GM19452 (cell line): Measurements from ENCODE around the gene TXNRD2.

Experiments
- ATAC-seq: cut with Tn5 transposase; IDR thresholded peaks from one replicate; pipeline ENCODE4 v1.9.1; 2021; ENCODE audit not compliant: unreplicated experiment

The TXNRD2 gene

DNA sequence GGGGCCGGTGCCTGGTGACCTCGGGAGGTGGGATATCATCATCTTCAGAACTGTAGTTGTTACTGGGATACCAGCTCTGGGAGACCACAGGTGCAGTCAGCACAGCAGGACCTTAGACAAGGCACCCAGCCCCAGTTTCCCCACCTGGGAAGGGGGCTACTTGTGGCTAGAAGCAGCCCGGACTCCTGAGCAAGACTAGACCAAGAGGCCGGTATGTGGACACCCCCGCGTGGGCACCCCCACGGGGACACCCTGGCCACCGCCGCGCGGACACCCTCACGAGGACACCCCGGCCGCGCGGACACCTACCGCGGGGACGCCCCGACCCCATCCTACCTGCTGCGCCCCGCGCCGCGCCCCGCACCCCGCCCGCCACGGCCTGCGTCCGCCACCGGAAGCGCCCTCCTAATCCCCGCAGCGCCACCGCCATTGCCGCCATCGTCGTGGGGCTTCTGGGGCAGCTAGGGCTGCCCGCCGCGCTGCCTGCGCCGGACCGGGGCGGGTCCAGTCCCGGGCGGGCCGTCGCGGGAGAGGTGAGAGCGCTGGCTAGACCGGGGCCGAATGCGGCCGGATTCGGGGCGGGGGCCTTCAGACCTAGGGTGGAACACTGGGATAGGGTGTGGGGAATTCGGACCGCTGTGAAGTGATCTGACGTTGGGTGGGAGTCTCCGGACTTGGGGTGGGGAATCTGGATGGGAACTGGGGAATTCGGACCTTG is at the start of gene TXNRD2, which contains the start of gene COMT:
TSS of gene TXNRD2 (minus strand) at position 454 of the 718 bp plus-strand sequence. CDS start at position 439, 15 bp downstream.
TSS of gene COMT (plus strand) at position 408 of the 718 bp plus-strand sequence. CDS start 20,755 bp downstream, outside the sequence.
- ATAC-seq, result peak; percentile 72

DNA sequence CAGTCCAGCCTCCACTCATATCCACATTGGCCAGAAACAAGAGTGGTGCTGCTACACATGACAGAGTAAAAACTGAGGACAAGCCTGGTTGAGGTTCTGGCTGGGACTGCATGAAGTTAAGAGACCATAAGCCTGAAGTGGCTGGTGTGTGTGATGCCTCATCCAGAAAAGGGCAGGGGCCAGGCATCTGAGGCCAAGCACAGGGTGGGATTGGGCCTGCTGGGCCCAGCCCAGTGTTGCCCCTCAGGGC is 49.7 kb upstream of the TXNRD2 start:
- ATAC-seq, result no peak

DNA sequence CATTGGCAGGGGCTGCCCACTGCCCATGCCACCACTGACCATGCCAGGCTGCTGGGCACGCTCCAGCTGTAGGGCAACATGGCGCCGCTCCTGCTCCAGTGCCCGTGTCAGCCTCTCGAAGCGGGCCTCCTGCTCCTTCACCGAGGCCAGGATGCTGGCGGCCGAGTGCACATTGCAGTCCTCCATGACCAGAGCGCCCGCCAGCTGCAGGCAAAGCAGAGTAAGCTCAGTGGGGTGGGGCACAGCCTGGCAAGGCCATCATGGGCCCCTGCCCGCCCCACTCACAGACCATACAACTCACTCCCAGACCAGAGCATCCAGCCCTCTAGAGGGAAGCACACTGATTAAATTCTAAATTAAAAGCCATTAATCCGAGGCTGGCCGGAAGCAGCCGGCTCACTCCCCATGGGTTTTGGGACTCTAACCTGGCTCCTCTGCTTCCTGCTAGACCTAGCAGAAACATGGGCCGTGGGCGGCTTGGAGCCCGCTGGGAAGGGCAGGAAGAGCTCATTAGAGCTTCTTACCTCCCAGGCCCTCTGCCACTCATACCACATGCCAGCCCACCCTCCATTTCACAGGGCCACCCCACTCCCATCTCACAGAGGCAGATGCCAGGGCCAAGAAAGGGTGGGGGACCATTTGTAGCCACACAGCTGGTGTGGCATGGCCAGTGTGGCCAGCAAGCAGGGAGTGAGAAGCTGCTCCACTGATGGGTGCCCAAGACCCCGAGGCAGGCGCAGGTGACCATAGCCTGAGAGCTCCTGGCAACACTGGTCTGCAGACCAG is 49.2 kb upstream of the TXNRD2 start:
- no peak for ATAC-seq

DNA sequence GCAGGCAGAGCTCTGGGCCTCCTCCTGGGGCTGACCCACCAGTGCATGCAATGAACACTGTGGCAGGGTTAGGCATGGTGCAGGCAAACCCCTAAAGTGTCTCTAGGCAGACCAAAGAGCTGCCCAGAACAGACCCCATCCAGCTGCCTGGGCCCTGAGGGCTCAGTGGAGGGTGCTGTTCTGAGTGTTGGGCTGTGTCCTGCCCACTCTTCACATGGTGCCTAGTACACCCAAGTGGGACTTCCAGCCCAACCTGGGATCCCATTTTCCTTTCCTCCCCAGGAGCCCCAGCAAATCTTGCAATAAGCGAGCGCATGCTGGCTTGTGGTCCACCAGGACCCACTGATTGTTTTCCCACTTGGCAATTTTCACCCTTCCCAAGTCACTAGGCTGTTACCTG is 48.6 kb upstream of the TXNRD2 start:
- no peak for ATAC-seq

DNA sequence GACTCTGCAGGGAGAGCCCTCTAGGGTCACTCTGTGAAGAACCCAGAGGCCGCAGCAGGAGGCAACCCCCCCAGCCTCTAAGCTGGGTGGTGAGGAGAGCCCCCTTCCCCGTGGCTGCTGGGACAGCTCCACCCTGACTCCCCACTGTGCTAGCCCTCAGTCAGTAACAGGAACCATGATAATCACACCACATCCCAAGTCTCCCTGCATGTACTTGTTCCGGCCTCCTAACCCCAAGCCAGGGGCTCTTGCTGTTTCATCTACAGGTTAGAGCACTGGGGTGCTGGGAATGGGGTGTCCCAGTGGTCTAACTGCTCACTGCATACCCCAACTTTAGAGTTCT is 48.1 kb upstream of the TXNRD2 start:
- no peak for ATAC-seq

DNA sequence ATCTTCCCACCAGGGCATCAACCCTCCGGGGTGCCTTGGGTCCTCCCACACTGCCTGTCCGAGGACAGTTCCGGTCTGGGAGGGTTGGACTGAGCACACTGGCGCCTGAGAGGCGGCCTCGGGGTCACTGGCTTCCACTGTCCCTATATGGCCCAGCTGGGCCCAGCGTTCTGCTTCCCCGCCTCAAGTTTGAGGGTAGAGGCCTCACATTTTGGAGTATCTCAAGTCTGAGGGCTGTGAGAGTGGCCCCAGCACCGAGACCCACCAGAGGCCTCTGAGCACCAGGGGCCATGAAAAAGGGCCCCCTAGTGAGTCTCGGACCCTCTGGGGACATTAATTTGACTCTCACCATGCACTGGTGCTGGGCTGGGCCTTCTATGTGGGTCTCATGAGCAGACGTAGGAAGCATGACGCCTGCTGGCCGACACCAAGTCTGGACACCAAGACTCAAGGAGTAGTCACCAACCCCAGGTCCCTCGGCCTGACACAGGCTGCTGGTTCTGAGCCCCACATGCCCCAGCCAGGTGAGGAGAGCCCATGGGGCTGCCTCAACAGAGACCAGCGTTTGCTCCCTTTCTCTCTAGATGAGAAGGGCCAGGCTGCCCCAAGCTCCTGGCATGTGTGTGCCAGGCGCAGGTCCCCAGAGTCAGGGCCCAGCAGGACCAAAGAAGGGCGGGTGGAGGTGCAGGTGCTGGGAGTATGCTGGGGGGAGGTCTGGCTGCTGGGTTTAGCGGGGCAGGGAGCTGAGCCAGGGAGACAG is 47.5 kb upstream of the TXNRD2 start:
- ATAC-seq, result no peak

DNA sequence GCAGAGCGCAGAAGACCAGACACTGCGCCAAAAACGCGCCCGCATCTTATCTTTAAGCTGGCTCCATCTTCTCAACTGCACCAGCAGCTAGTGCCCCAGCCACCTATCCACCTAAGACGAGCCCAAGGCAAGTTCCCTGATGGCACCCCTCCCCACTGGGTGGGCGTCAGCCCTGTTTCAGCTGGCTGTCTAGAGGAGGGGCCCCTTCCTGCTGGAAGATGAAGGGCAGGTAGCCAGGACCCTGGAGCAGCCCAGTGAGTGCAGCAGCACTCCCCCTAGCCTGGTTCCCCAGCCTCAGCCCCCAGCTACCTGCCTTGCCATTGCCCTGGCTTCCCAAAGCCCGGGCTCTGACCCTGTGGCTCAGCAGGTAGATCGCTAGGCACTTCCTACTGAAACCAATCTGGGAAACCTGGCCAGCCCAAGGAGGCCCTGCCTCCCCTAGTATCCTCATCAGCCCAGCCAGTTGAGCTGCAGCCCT is 46.8 kb upstream of the TXNRD2 start:
- no peak for ATAC-seq

DNA sequence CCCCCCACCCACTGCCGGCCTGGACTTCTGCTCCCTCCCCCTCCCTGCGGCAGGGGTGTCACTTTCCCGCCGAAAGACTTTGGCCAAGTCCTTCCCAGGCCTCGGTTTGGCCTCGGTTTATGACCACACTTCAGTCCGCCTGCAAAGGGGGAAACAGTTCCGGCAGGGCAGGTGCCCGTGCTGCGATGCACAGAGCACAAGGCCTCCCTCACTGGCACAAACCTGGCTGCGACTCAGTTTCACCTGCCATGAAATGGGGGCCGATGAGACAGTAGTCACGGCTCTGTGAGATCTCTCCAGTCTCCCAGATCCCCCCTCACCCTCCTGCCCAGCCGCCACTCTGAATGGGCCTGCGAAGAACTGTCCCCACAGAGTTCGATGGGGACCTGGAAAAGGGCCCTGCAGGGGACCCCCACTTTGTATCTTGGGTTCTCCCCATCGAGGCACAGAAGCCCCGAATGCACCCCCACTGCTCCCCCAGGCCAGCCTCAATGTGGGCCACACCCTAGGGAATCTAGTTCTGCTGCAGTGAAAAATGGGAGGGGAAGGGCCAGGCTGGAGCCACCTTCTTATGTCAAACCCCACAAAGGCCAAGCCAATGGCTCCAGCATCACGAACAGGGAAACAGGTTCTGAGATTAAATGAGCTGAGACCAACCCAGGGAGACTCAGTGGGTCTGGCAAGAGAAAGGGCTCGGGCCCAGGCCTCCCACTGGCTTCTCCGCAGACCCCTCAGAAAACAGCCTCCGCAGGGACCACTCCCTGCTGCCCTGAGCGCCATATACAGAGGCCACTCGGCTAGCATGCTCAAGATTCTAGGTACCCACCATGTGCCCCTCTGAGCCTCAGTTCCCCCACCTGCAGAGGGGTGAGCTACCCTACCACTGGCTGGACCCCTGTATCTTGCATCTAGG is 46.0 kb upstream of the TXNRD2 start:
- ATAC-seq, result no peak

DNA sequence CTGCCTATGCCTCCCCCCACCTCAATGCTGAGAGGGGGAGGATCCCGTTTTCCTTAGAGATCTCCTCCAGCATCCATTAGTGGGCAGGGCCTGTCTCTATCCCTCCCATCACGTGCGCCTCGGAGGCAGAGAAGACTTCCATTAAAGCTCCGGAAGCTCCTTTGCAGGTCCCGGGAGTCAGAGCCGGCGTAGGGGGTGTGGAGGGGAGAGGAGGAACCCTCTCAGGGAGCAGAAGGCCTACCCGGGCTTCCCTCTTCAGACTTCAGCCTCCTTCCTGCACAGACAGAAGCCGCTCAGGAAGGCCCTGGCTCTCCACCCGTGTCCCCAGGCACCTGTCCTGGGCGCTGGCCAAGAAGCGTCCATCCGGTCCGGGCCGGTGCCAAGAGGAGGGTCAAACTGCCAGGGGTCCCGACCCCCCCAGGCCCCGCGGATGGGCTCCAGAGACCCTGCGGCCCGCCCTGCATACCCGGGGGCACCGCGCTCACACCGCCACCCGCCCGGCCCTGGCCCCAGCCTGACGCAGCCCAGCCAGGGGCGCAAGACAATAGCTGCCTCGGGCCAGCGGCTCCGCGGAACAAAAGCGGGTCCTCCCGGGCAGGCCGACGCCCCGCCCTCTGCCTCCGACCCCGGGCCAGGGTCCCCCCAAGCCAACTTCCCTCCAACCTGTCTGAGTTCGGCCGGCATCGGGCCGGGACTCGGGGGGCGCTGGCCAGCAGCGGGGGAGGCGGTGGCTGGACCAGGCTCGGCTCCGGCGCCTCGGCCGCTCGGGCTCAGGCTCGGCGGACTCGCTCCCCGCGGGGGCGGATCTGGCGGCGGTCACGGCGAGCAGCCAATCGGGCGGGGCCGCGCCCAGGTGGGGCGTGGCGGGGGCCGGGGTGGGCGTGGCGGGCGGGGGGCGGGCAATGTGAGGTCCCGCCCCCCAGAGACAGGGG is 45.1 kb upstream of the TXNRD2 start:
- ATAC-seq, result peak; percentile 58

DNA sequence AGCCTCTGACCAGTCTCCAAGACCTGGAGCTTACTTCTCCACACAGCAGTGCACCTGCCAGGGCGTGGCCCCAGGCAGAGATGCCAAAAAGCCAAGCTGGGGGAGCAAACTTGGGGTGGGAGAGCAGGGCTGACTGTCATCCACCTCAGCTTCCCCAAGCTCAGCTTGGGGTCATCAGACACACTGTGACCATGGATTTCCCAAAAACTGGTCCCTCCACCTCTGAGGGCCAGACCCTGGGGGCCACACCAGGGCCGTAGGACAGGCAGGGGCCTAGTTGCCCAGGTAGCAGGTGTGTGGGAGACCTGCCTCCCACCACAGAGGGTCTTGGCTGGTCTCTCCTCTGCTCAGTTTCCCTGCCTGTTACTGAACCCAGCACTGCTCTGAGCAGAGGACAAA is 44.4 kb upstream of the TXNRD2 start:
- ATAC-seq, result no peak

DNA sequence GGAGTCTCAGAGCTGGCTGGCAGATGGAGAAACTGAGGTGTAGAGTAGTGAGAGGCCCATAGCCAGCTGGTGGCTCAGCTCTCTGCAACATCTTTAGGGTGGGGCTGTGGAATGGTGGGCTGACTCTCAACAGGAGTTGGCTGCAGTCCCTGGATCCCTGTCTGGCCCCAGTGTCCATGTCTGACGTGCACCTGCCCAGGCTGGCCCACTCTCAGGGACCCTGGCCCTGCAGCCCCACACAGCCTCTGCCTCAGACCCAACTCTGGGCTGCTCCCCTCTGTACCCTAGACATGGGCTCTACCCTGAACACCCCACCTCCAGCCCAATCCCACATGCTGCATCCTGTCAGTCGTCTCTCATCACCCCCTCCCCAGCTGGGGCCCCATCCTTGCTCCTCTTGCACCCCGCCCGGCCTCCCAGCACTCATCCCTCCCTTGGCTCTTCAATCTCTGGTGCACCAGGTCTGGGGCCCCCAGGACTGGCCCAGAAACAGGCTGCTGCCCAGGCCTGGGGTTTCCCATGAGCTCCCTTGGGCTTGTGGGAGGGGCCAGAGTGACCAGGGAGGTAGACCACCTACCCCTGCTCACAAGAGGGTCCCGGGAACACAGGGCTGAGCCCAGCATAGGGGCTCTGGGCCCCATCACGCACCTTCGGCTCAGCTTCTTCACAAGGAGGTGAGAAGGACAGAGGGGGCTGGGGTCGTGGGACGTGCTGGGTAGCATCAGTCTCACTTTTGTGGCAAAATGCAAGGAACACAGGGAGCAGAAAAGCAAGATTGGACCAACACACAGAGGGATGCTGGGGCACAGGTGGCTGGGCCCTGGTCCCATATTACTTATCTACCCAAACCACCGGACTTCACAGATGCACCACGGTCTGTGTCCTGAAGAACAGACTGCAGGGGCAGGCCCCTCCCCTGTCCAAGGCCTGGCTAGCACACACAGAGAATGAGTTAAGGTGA is 43.5 kb upstream of the TXNRD2 start:
- no peak for ATAC-seq

DNA sequence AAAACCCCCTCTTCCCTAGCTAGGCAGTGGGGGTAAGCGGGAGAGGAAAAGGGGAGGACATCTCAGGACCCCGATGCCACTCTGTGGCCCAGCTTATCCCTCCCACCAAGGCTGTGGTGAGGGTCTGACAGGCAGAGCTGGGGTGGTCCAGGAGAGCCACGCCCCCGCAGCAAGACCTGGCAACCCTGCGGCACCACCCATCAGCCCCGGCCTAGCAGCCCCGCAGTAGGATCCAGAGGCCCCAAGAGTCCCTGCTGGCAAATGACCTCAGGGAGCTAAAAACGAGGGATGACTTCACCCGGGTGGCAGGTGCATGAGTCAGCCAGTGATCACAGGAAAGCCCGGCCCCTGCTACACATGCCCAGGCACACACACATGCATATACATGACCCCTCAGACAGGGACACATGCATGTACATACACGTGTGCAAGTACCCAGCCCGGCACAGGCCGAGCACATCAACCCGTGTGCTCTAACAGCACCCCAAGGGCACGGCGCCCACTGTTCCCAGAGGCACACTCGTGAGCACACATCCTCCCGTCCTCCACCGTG is 42.7 kb upstream of the TXNRD2 start:
- ATAC-seq, result no peak

DNA sequence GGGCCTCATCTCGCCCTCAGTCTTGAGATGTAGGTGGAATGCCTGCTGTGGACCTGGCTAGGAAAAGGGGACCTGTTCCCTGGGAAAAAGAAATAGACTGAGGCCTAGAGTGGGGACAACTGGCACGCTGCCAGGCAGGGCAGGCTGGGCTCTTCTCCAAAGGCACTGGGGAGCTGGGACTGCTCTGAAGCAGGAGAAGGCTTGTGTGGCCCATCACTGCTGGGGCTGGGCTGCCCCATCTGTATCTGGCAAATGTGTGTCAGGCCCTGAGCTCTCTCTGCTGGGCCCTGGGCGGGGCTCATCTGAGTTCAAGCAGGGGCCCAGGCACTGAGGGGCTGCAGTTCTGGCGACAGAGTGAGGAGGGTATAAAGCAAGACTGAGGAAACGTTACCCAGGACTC is 42.1 kb upstream of the TXNRD2 start:
- no peak for ATAC-seq

DNA sequence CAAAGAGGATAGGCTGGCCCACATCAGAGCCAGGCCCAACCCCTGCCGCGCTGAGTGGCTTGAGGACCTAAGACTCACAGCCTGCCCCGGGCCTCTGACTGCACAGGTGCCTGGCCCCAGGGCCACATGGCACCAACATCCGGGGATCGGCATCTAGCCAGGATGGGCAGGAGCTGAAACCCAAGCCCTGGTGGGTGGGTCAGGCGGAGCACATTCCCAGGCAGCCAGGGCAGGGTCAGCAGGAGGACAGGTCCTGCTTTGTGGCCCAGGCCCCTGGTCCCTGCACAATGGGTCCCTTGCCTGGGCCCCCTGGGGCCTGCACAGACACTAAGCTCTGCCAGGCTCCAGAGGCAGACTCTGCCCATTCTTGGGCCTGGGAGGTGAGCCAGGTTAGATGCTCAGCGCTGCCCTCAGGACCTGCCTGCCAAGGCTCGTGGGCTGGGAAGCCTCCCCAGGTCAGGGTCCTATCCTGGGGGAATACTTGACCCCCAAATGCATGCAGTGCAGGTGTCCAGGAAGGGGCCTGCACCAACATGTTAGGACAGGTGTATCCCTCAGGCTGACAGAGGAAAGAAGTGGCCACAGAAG is 41.5 kb upstream of the TXNRD2 start:
- no peak for ATAC-seq

DNA sequence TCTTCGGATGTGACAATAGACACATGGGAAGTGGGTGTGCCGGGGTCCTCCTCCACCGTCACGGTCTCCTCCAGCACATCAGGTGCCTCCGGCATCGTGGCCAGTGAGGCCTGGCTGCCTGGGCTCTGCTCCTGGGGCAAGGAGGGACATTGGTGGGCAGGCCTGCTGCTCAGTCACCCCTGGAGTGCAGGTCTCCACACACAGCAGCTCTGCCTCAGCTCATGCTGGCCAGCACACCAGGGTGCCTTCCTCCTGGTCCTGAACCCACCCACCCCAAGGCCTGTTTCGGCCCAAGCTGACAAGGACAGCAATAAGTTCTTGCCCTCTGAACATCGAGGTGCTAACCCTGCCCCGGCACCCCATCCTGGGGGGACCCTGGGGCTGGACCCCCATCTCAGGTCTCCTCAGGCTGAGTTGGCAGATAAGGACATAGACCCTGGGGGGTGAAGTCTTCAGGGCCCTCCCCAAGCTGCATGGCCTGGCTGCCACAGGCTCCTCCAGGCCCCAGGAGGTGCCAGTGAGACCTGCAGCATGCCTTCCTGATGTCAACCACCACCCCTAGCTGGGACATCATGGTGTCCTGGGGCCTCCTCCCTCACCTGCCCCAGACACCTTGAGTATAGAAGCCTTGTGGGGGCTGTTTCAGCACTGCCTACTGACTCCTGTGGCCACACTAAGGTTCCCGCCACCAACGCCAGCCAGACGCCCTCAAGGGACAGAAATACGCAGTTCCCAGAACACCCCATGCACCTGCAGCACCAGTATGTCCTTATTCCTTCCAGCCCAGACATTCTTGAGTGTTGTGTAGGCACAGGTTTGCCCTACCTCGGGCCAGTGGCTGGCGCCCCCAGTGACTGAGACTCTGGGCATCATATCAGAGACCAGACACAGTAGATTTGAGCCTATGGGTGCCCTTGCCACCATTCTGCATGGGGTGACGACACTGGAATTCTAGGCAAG is 40.6 kb upstream of the TXNRD2 start:
- ATAC-seq, result no peak

DNA sequence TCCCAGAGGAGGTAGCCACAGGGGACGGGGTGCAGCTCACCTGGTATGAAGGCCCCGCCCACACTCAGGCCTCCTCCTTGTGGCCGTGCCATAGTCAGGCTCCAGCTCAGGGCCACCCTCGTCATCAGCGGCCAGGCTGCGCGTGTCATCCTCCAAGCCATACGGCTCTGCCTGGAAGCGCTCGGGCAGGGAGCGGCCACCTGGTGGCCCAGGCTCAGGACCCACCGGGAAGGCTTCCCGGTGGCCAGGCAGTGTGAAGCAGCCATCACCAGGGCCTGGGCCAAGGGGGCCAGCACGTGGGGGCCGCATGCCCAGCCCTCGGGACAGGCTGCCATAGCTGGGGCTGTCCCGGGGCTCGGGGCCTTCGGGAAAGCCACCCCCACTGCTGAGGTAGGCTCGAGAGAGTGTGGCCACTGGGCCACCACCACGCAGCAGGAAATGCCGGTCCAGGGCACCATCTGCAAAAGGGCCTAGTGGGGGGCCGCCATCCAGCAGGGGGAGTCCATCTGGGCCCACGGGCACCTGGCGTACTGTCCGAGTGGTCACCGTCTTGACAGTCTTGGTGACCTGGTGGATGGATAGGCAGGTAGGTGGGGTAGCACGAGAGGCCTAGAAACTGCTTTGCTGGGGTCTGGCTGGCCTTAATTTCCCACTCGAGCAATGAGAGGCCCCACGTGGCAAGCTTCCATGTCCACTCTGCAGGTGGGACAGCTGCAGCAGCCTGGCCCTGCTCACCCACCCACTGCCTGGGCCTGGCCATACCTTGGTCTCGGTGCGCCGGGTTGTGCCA is 39.7 kb upstream of the TXNRD2 start:
- ATAC-seq, result no peak
